GM12801 (cell line): ENCODE data around the gene ABCA12.

Experiments
- CTCF ChIP-seq: IDR thresholded peaks from one replicate; pipeline ENCODE4 v1.5.1; 2011; ENCODE audit warnings: control low read depth; ENCODE audit not compliant: insufficient read length; ENCODE audit errors: extremely low read depth

Gene ABCA12

GRCh38 chr2:215083146-215083545, 55.3 kb downstream of the ABCA12 start:
- TF ChIP-seq CTCF: no peak

DNA sequence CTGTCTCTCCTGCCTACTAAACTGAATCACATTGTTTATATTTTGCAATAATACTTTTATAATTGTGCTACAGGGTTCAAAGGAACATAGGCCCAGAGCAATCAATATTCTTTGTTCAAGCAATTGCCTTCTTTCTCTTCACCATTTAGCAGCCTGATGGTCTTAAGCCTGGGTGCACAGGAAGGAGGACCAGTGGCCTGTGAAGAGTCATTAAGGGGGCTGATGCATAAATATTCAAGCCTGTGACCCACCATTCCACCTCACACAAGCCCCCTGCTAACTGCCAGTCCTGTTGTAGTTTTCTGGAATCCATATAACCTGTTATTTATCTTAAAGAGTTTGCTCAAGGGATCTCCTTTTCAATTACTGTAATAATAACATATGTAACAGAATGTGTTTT, 56.0 kb downstream of the ABCA12 start:
- TF ChIP-seq CTCF: no peak

- no peak for TF ChIP-seq CTCF
These were observed 57.9 kb downstream of the ABCA12 start for GRCh38 chr2:215080545-215080944.

GRCh38 chr2:215071676-215072075, 66.8 kb downstream of the ABCA12 start:
- no peak for TF ChIP-seq CTCF

DNA sequence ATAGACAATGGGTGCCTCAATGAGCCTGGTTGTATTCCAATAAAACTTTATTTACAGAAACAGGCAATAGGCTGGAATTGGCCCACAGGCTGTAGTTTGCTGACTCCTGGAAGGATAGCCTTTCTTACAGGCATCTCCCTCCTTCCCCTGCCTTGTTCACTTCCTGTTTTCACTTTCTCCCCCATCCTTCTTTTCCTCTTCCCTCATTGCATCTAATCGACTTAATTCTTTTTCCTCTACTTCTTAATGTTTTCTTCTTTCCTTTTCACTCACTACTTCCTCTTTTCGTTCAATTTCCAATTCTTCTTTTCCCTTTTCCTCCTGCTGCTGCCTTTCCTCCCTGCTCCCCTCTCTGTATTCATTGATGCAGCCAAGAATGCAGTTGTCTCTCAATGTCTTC, 70.0 kb downstream of the ABCA12 start:
- TF ChIP-seq CTCF: no peak

- no peak for TF ChIP-seq CTCF
These were observed 72.3 kb downstream of the ABCA12 start for GRCh38 chr2:215066124-215066523.

DNA sequence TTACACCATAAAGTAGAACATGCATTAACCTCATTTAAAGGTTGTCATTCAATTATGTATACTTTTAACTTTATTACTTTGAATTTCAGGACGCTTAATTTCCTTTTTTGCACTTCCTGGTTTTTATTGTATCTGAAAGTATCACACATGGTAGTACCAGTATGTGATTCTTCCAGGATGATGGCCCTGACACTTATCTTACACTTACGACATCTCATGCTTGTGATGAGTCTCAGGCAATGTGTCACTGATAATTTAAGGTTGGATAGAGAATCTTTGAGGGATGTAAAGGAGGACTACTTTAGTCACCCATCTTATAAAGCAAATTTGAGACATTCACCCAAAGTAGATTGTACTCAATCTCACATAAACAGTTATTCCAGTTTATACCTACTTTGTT, 74.9 kb downstream of the ABCA12 start:
- TF ChIP-seq CTCF: no peak
